ENCODE measurements around the gene TGFB2. TPM values are rescaled to one million over a fixed set of nuclear protein-coding genes. Genes with fewer than 3 reads are reported as not detected.

The TGFB2 gene
- total RNA-seq, 1 experiment from 2014 or later: 1.2 TPM

DNA sequence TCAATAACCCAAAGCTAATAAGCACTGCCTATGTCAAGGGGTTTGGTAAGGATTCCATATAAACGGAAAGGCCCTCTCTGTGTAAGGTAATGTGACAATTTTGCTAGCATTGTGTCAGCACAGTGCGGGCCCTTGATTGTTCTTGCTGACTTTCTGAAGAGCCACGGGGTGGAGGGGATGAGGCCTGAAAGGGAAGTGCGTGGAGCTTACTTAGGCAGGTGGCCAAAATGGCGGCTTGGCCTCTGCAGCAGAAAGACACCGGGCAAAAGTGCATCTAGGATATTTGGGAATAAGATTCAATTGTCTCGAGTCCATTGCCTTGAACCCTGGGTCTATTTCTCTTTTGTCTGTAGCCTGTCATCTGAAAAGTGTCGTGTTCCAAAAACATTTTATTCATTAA is 114.3 kb downstream of the TGFB2 start:
- no TSS peak for BruUV-seq (replicated peaks)
- peaks cover 38% of the 10 kb centered on the region for H3K4me1 ChIP-seq (ENCODE audit: insufficient read depth, low read length, poor library complexity, severe bottlenecking)
- no peaks in the 10 kb centered on the region for H3K36me3 ChIP-seq (ENCODE audit: insufficient read depth, low read length, poor library complexity, severe bottlenecking)
- intact Hi-C loops (cut with micrococcal nuclease; ENCODE audit: unreplicated experiment): no loop called here
- ChIA-PET POLR2A (ENCODE audit: low non-redundant PET) (no interaction called here), CTCF (no interaction called here)
- H3K27ac ChIP-seq (ENCODE audit: low read depth, low read length, poor library complexity, severe bottlenecking): peak overlapping the region; percentile 82
- no peak overlapping the region for H3K4me3 ChIP-seq (ENCODE audit: low read depth, low read length, poor library complexity, severe bottlenecking)
- TF ChIP-seq EZH2 (IDR thresholded peaks at IDR 0.05; ENCODE audit: borderline replicate concordance, low read depth, low read length, poor library complexity, severe bottlenecking): no peak
- TF ChIP-seq, protein P1, sequence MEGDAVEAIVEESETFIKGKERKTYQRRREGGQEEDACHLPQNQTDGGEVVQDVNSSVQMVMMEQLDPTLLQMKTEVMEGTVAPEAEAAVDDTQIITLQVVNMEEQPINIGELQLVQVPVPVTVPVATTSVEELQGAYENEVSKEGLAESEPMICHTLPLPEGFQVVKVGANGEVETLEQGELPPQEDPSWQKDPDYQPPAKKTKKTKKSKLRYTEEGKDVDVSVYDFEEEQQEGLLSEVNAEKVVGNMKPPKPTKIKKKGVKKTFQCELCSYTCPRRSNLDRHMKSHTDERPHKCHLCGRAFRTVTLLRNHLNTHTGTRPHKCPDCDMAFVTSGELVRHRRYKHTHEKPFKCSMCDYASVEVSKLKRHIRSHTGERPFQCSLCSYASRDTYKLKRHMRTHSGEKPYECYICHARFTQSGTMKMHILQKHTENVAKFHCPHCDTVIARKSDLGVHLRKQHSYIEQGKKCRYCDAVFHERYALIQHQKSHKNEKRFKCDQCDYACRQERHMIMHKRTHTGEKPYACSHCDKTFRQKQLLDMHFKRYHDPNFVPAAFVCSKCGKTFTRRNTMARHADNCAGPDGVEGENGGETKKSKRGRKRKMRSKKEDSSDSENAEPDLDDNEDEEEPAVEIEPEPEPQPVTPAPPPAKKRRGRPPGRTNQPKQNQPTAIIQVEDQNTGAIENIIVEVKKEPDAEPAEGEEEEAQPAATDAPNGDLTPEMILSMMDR (conservative IDR thresholded peaks at IDR 0.05; ENCODE audit: low read depth, low read length): no peak
- H3K9me3 ChIP-seq (ENCODE audit: low read depth, low read length, poor library complexity, severe bottlenecking): peaks cover 4% of the 10 kb centered on the region
- DNase-seq (ENCODE audit: low spot score): no peak
- no peaks in the 10 kb centered on the region for H3K27me3 ChIP-seq (replicated peaks; ENCODE audit: insufficient read depth, low read depth, low read length, poor library complexity)

DNA sequence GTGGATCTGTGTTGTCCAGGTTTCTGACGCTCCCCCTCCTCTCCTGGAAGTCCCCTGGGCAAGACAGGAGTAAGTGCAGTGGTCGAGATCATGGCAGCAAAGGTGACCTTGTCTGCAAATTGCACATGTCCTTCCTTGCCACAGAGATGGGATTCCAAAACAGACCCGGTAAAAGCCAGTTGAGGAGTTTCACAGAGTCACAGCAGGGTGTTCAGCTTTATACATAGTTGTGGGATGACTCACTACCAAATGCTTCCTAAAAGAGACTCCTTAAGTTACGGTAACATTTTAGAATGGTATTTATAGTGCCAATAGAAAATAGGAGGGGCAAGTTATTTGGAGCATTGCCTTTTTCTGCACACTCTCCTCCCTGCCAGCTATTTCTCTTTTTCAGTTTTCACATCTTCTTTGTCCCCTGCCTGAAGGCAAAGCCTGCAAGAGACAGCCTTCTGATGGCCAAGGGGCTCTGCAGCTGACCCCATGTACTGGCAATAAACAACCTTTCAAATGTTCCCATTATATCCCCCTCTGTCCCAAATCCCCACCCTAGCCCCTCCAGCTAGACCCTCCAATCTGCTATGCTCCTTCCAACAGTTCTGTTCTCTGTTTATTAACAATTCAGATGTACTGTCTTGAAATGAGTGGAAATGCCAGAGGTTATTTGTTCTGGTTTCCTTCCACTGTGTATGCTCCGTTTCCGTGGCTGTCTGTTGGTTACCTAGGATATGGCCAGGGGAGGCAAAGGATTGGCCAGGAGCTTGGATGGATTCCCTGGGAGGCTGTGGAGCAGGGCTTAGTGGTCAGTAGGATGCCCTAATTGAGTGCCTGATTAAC is 115.0 kb downstream of the TGFB2 start:
- Histone ChIP-seq H3K27me3 (replicated peaks; ENCODE audit: insufficient read depth, low read depth, low read length, poor library complexity) (no peaks in the 10 kb centered on the region), H3K27ac (ENCODE audit: low read depth, low read length, poor library complexity, severe bottlenecking) (peak overlapping the region; percentile 82), H3K36me3 (ENCODE audit: insufficient read depth, low read length, poor library complexity, severe bottlenecking) (no peaks in the 10 kb centered on the region), H3K9me3 (ENCODE audit: low read depth, low read length, poor library complexity, severe bottlenecking) (peaks cover 4% of the 10 kb centered on the region), H3K4me1 (ENCODE audit: insufficient read depth, low read length, poor library complexity, severe bottlenecking) (peaks cover 32% of the 10 kb centered on the region), H3K4me3 (ENCODE audit: low read depth, low read length, poor library complexity, severe bottlenecking) (no peak overlapping the region)
- TF ChIP-seq EZH2 (IDR thresholded peaks at IDR 0.05; ENCODE audit: borderline replicate concordance, low read depth, low read length, poor library complexity, severe bottlenecking): no peak
- TF ChIP-seq, protein P1 (conservative IDR thresholded peaks at IDR 0.05; ENCODE audit: low read depth, low read length): no peak
- CTCF ChIA-PET: no interaction called here
- intact Hi-C loops (cut with micrococcal nuclease; ENCODE audit: unreplicated experiment): no loop called here
- POLR2A ChIA-PET (ENCODE audit: low non-redundant PET): no interaction called here
- no TSS peak for BruUV-seq (replicated peaks)
- DNase-seq (ENCODE audit: low spot score): peak; percentile 96

DNA sequence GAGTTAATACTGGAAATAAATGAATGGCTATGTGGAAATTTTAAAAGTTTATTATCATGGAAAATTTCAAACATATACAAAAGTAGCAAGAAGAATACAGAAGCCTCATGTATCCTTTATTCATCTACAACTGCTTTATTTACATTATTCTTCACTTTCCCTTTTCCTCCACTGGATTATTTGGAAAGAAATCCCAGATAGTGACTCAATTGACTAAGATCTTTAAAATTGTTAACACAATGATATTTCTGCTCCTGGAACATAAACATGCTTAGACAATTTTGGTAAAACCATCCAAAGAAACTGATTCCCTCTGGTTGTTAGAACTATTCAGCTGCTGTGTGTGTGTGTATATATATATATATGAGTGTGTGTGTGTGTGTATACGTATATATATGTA is 116.2 kb downstream of the TGFB2 start:
- peaks cover 4% of the 10 kb centered on the region for H3K9me3 ChIP-seq (ENCODE audit: low read depth, low read length, poor library complexity, severe bottlenecking)
- no peak for TF ChIP-seq EZH2 (IDR thresholded peaks at IDR 0.05; ENCODE audit: borderline replicate concordance, low read depth, low read length, poor library complexity, severe bottlenecking)
- TF ChIP-seq, protein P1 (conservative IDR thresholded peaks at IDR 0.05; ENCODE audit: low read depth, low read length): no peak
- H3K27me3 ChIP-seq (replicated peaks; ENCODE audit: insufficient read depth, low read depth, low read length, poor library complexity): no peaks in the 10 kb centered on the region
- H3K4me3 ChIP-seq (ENCODE audit: low read depth, low read length, poor library complexity, severe bottlenecking): no peak overlapping the region
- no peak overlapping the region for H3K27ac ChIP-seq (ENCODE audit: low read depth, low read length, poor library complexity, severe bottlenecking)
- CTCF ChIA-PET: no interaction called here
- POLR2A ChIA-PET (ENCODE audit: low non-redundant PET): no interaction called here
- H3K36me3 ChIP-seq (ENCODE audit: insufficient read depth, low read length, poor library complexity, severe bottlenecking): no peaks in the 10 kb centered on the region
- H3K4me1 ChIP-seq (ENCODE audit: insufficient read depth, low read length, poor library complexity, severe bottlenecking): peaks cover 28% of the 10 kb centered on the region
- no peak for DNase-seq (ENCODE audit: low spot score)
- BruUV-seq (replicated peaks): no TSS peak
- intact Hi-C loops (cut with micrococcal nuclease; ENCODE audit: unreplicated experiment): no loop called here

Measured in A673 (cell line).